HG03095 (cell line): ENCODE results near the gene TM2D1.
"Not testable (repeated sequence)": the region's sequence is repeated elsewhere in the genome, so short reads cannot be mapped to it uniquely, and the experiment has no call there.

Experiments
- ATAC-seq: cut with Tn5 transposase; IDR thresholded peaks from one replicate; pipeline ENCODE4 v1.9.1; 2021; ENCODE audit warnings: moderate library complexity; ENCODE audit not compliant: unreplicated experiment

The TM2D1 gene

GRCh38 chr1:61718996-61719663 lies 5.8 kb downstream of the TM2D1 start:
- not testable (repeated sequence) for ATAC-seq

- ATAC-seq = no peak
Observed at GRCh38 chr1:61711969-61712368, 13.0 kb downstream of the TM2D1 start.

GRCh38 chr1:61711257-61711656 lies 13.7 kb downstream of the TM2D1 start:
- ATAC-seq = not testable (repeated sequence)

GRCh38 chr1:61709908-61710289 lies 15.0 kb downstream of the TM2D1 start:
- no peak for ATAC-seq

- ATAC-seq = no peak
Observed at GRCh38 chr1:61708953-61709907, 15.7 kb downstream of the TM2D1 start.

- ATAC-seq = no peak
Observed at GRCh38 chr1:61699911-61700851, 24.8 kb downstream of the TM2D1 start.

- no peak for ATAC-seq
Observed at GRCh38 chr1:61692155-61692800, 32.7 kb downstream of the TM2D1 start.

- ATAC-seq = no peak
Observed at GRCh38 chr1:61687901-61688300, 37.0 kb downstream of the TM2D1 start.

GRCh38 chr1:61682891-61683290 lies 42.0 kb downstream of the TM2D1 start:
- ATAC-seq = no peak

- ATAC-seq = no peak
Observed at GRCh38 chr1:61680500-61680899, 44.4 kb downstream of the TM2D1 start.

- not testable (repeated sequence) for ATAC-seq
Observed at GRCh38 chr1:61676881-61677280, 48.1 kb downstream of the TM2D1 start.

GRCh38 chr1:61674221-61674620 lies 50.7 kb downstream of the TM2D1 start:
- no peak for ATAC-seq

- no peak for ATAC-seq
Observed at GRCh38 chr1:61672376-61672775, 52.6 kb downstream of the TM2D1 start.

GRCh38 chr1:61670445-61670844 lies 54.5 kb downstream of the TM2D1 start:
- ATAC-seq = no peak

- ATAC-seq = no peak
Observed at GRCh38 chr1:61670016-61670415, 54.9 kb downstream of the TM2D1 start.

- no peak for ATAC-seq
Observed at GRCh38 chr1:61659061-61659460, 65.9 kb downstream of the TM2D1 start.

GRCh38 chr1:61655453-61655852 lies 69.5 kb downstream of the TM2D1 start:
- no peak for ATAC-seq

GRCh38 chr1:61654067-61654466 lies 70.9 kb downstream of the TM2D1 start:
- no peak for ATAC-seq

- ATAC-seq = no peak
Observed at GRCh38 chr1:61648983-61649742, 75.8 kb downstream of the TM2D1 start.

- ATAC-seq = no peak
Observed at GRCh38 chr1:61647142-61647541, 77.8 kb downstream of the TM2D1 start.
